Ovary (tissue), 3 donors: ENCODE measurements around the gene TATDN2.

Experiments
- EP300 ChIP-seq: sonication (generic); formaldehyde crosslinking; IDR thresholded peaks from one replicate; pipeline ENCODE4 v1.6.1; 2017; ENCODE audit warnings: antibody characterized with exemption
- TF ChIP-seq, protein P1 (sequence below), 3 donors: fragments of 450-650 bp in 2 of 3; fragments of 200-600 bp in 1 of 3; IDR thresholded peaks; one replicate each; pipeline versions ENCODE4 v1.5.1 to v1.8.0; 2016 to 2022; ENCODE audit warnings: antibody characterized with exemption in 3 of 3, mild to moderate bottlenecking in 1 of 3
- donor health status: DM: no; HTN: no; CAD: no.

DNA sequence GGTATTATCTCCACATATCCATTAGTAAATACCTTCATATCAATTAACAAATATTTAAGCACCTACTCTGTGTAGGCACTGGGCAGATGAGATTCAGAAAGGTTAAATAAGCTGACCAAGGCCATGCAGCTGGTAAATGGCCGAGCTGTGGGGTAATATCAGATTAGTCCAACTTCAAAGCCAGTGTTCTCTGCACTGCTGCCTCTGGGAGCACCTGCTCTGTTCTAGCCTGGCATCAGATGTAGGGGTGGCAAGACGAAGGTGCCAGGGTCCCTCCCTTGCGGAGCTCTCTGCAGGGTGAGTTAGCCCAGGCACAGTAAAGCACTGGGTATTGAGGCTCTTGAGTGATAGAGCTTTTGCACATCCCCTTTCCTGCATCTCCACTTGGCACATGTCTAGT lies 5.5 kb downstream of the TATDN2 start:
- TF ChIP-seq, protein P1, sequence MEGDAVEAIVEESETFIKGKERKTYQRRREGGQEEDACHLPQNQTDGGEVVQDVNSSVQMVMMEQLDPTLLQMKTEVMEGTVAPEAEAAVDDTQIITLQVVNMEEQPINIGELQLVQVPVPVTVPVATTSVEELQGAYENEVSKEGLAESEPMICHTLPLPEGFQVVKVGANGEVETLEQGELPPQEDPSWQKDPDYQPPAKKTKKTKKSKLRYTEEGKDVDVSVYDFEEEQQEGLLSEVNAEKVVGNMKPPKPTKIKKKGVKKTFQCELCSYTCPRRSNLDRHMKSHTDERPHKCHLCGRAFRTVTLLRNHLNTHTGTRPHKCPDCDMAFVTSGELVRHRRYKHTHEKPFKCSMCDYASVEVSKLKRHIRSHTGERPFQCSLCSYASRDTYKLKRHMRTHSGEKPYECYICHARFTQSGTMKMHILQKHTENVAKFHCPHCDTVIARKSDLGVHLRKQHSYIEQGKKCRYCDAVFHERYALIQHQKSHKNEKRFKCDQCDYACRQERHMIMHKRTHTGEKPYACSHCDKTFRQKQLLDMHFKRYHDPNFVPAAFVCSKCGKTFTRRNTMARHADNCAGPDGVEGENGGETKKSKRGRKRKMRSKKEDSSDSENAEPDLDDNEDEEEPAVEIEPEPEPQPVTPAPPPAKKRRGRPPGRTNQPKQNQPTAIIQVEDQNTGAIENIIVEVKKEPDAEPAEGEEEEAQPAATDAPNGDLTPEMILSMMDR (IDR thresholded peaks at IDR 0.05), result no peak
- no peak for TF ChIP-seq EP300
